Measurements from ENCODE around the gene TENT4A.

Gene TENT4A

GRCh38 chr5:6768590-6769230 is 55.5 kb downstream of the TENT4A start:
- no peak for DNase-seq

GRCh38 chr5:6770826-6771607 is 57.8 kb downstream of the TENT4A start:
- no peak for DNase-seq

GRCh38 chr5:6772886-6773285 is 59.7 kb downstream of the TENT4A start:
- DNase-seq = peak in 44 of 56 donors; percentile 12 to 89 (median 54)

- DNase-seq = peak in 3 of 56 donors; percentile 41 to 61 (median 55)
These were observed 60.3 kb downstream of the TENT4A start for GRCh38 chr5:6773342-6774035.

GRCh38 chr5:6774207-6774606 is 61.0 kb downstream of the TENT4A start:
- DNase-seq = peak in 1 of 56 donors; percentile 39

GRCh38 chr5:6774721-6775204 is 61.5 kb downstream of the TENT4A start:
- DNase-seq = no peak

- no peak for DNase-seq
These were observed 62.3 kb downstream of the TENT4A start for GRCh38 chr5:6775571-6775970.

- no peak for DNase-seq
These were observed 67.7 kb downstream of the TENT4A start for GRCh38 chr5:6780802-6781391.

GRCh38 chr5:6781716-6782115 is 68.5 kb downstream of the TENT4A start:
- DNase-seq = no peak

- no peak for DNase-seq
These were observed 70.6 kb downstream of the TENT4A start for GRCh38 chr5:6783787-6784186.

GRCh38 chr5:6784481-6784880 is 71.2 kb downstream of the TENT4A start:
- DNase-seq = no peak

- DNase-seq = no peak
These were observed 72.1 kb downstream of the TENT4A start for GRCh38 chr5:6785161-6785860.

- DNase-seq = no peak
These were observed 72.6 kb downstream of the TENT4A start for GRCh38 chr5:6785861-6786180.

GRCh38 chr5:6786786-6787495 is 73.7 kb downstream of the TENT4A start:
- no peak for DNase-seq

- DNase-seq = no peak
These were observed 74.7 kb downstream of the TENT4A start for GRCh38 chr5:6787941-6788340.

GRCh38 chr5:6788439-6788838 is 75.2 kb downstream of the TENT4A start:
- no peak for DNase-seq

- no peak for DNase-seq
These were observed 75.9 kb downstream of the TENT4A start for GRCh38 chr5:6788956-6789649.

- DNase-seq = no peak
These were observed 77.2 kb downstream of the TENT4A start for GRCh38 chr5:6790346-6790865.

- DNase-seq = no peak
These were observed 77.8 kb downstream of the TENT4A start for GRCh38 chr5:6791031-6791430.

GRCh38 chr5:6792376-6792775 is 79.1 kb downstream of the TENT4A start:
- DNase-seq = no peak

Data from nucleus accumbens (tissue), 56 donors.